ENCODE measurements around the gene ADGRB3. TPM values are rescaled to one million over a fixed set of nuclear protein-coding genes. Genes with fewer than 3 reads are reported as not detected.

ADGRB3 gene
- polyA plus RNA-seq, 1 of the 3 experiments (the other 2 are of a cell fraction), result 0.12 TPM

GRCh38 chr6:69064226-69064625 is 429.1 kb downstream of the ADGRB3 start:
- H4K20me1 ChIP-seq (ENCODE audit: insufficient read depth), result no peaks in the 10 kb centered on the region
- H3K9me3 ChIP-seq, result no peaks in the 10 kb centered on the region
- no peak overlapping the region for H3K4me3 ChIP-seq (ENCODE audit: low read depth in 2 of 2, low read length in 1 of 2)
- peaks cover 0 to 3% of the 10 kb centered on the region in 2 experiments; a peak in 1 of 4 replicates for H3K4me1 ChIP-seq (ENCODE audit: control insufficient read depth in 1 of 2, insufficient read depth in 2 of 2, low read depth in 1 of 2, low read length in 1 of 2)
- no peak overlapping the region for H3K4me2 ChIP-seq
- ChIA-PET POLR2A (no interaction called here), CTCF (no interaction called here)
- no peak overlapping the region for H2AFZ ChIP-seq (ENCODE audit: low read depth)
- no peaks in the 10 kb centered on the region for H3F3A ChIP-seq (replicated peaks; ENCODE audit: insufficient read depth)
- no peaks in the 10 kb centered on the region for H3K9me2 ChIP-seq
- no peak overlapping the region for H3K9ac ChIP-seq
- H3K36me3 ChIP-seq (replicated peaks in 1 of 2; ENCODE audit: control insufficient read depth in 1 of 2, insufficient read depth in 2 of 2, low read length in 1 of 2), result no peaks in the 10 kb centered on the region
- H3K79me2 ChIP-seq (ENCODE audit: insufficient read depth), result no peaks in the 10 kb centered on the region
- TF ChIP-seq IRF3 (IDR thresholded peaks at IDR 0.05; ENCODE audit: low read depth, low read length) (no peak), ZBTB33 (IDR thresholded peaks at IDR 0.05; ENCODE audit: borderline replicate concordance, low read depth) (no peak), CHD2 (IDR thresholded peaks at IDR 0.05; ENCODE audit: low read length, partially characterized antibody) (no peak), ELF1 (IDR thresholded peaks at IDR 0.05) (no peak), MAX (IDR thresholded peaks at IDR 0.05; ENCODE audit: low read depth) (no peak), SMC3 (IDR thresholded peaks at IDR 0.05; ENCODE audit: low read depth, low read length) (no peak), CTCF (IDR thresholded peaks at IDR 0.05) (no peak), RFX5 (IDR thresholded peaks at IDR 0.05; ENCODE audit: low read length) (no peak), MXI1 (IDR thresholded peaks at IDR 0.05; ENCODE audit: low read depth, low read length) (no peak), GATA2 (CRISPR knock-in tag; IDR thresholded peaks at IDR 0.05) (no peak), TAF1 (IDR thresholded peaks at IDR 0.05; ENCODE audit: borderline replicate concordance, low read depth, low read length) (no peak), RAD21 (IDR thresholded peaks at IDR 0.05; ENCODE audit: low read length) (no peak), YY1 (IDR thresholded peaks at IDR 0.05; ENCODE audit: low read depth) (no peak), RCOR1 (IDR thresholded peaks at IDR 0.05; ENCODE audit: low read length) (no peak)
- H3K27ac ChIP-seq (ENCODE audit: low read depth in 2 of 2, low read length in 1 of 2), result no peak overlapping the region
- DNase-seq, result no peak
- 34% methylated on average over 1 of the region's 1 CpG for WGBS (ENCODE audit: low lambda C conversion rate)
- no peaks in the 10 kb centered on the region for H3K27me3 ChIP-seq (ENCODE audit: insufficient read depth)
